ENCODE results near the gene RAI14. TPM values are rescaled to one million over a fixed set of nuclear protein-coding genes. Genes with fewer than 3 reads are reported as not detected.

Gene RAI14
- total RNA-seq, 1 experiment from 2014 or later = 71.5 TPM

GRCh38 chr5:34666392-34667080 is 10.4 kb downstream of the RAI14 start:
- Mint-ChIP-seq H3K4me1 (ENCODE audit: low read depth, unreplicated experiment) (peaks cover 9% of the 10 kb centered on the region), H3K36me3 (ENCODE audit: insufficient read depth, unreplicated experiment) (peaks cover 23% of the 10 kb centered on the region), H3K27me3 (ENCODE audit: insufficient read depth, unreplicated experiment) (no peaks in the 10 kb centered on the region), H3K9me3 (ENCODE audit: unreplicated experiment) (no peaks in the 10 kb centered on the region), H3K27ac (ENCODE audit: unreplicated experiment) (no peak overlapping the region), H3K4me3 (ENCODE audit: unreplicated experiment) (no peak overlapping the region)
- Histone ChIP-seq H3K4me1 (no peaks in the 10 kb centered on the region), H3K4me3 (ENCODE audit: low read depth, low read length) (no peak overlapping the region), H3K27me3 (replicated peaks; ENCODE audit: control insufficient read depth, insufficient read depth, low read length) (no peaks in the 10 kb centered on the region), H3K9me3 (no peaks in the 10 kb centered on the region), H3K36me3 (ENCODE audit: control insufficient read depth, insufficient read depth, low read length) (no peaks in the 10 kb centered on the region)
- ChIA-PET CTCF (no interaction called here), POLR2A (no interaction called here)
- BruUV-seq (replicated peaks) = no TSS peak
- no peak for DNase-seq
- intact Hi-C loops (cut with micrococcal nuclease; ENCODE audit: unreplicated experiment) = no loop called here
- TF ChIP-seq CTCF (IDR thresholded peaks at IDR 0.05; ENCODE audit: insufficient read depth in 1 of 2, low read depth in 1 of 2, low read length in 1 of 2, severe bottlenecking in 1 of 2, unreplicated experiment in 1 of 2) = no peak

- no peak for TF ChIP-seq CTCF (IDR thresholded peaks at IDR 0.05; ENCODE audit: insufficient read depth in 1 of 2, low read depth in 1 of 2, low read length in 1 of 2, severe bottlenecking in 1 of 2, unreplicated experiment in 1 of 2)
- Histone ChIP-seq H3K36me3 (ENCODE audit: control insufficient read depth, insufficient read depth, low read length) (no peaks in the 10 kb centered on the region), H3K27me3 (replicated peaks; ENCODE audit: control insufficient read depth, insufficient read depth, low read length) (no peaks in the 10 kb centered on the region), H3K4me1 (no peaks in the 10 kb centered on the region), H3K4me3 (ENCODE audit: low read depth, low read length) (no peak overlapping the region), H3K9me3 (no peaks in the 10 kb centered on the region)
- POLR2A ChIA-PET = no interaction called here
- H3K9me3 Mint-ChIP-seq (ENCODE audit: unreplicated experiment) = no peaks in the 10 kb centered on the region
- H3K4me1 Mint-ChIP-seq (ENCODE audit: low read depth, unreplicated experiment) = peaks cover 9% of the 10 kb centered on the region
- CTCF ChIA-PET = no interaction called here
- no peak overlapping the region for H3K4me3 Mint-ChIP-seq (ENCODE audit: unreplicated experiment)
- peaks cover 16% of the 10 kb centered on the region for H3K36me3 Mint-ChIP-seq (ENCODE audit: insufficient read depth, unreplicated experiment)
- H3K27ac Mint-ChIP-seq (ENCODE audit: unreplicated experiment) = no peak overlapping the region
- H3K27me3 Mint-ChIP-seq (ENCODE audit: insufficient read depth, unreplicated experiment) = no peaks in the 10 kb centered on the region
- intact Hi-C loops (cut with micrococcal nuclease; ENCODE audit: unreplicated experiment) = no loop called here
- no peak for DNase-seq
- BruUV-seq (replicated peaks) = no TSS peak
Observed at GRCh38 chr5:34667705-34668104, 11.6 kb downstream of the RAI14 start.

GRCh38 chr5:34669931-34670516 is 13.9 kb downstream of the RAI14 start:
- ChIA-PET CTCF (no interaction called here), POLR2A (no interaction called here)
- Mint-ChIP-seq H3K27me3 (ENCODE audit: insufficient read depth, unreplicated experiment) (no peaks in the 10 kb centered on the region), H3K4me3 (ENCODE audit: unreplicated experiment) (no peak overlapping the region), H3K36me3 (ENCODE audit: insufficient read depth, unreplicated experiment) (peaks cover 26% of the 10 kb centered on the region), H3K9me3 (ENCODE audit: unreplicated experiment) (no peaks in the 10 kb centered on the region), H3K27ac (ENCODE audit: unreplicated experiment) (no peak overlapping the region), H3K4me1 (ENCODE audit: low read depth, unreplicated experiment) (peaks cover 9% of the 10 kb centered on the region)
- Histone ChIP-seq H3K4me1 (no peaks in the 10 kb centered on the region), H3K4me3 (ENCODE audit: low read depth, low read length) (no peak overlapping the region), H3K9me3 (no peaks in the 10 kb centered on the region), H3K27me3 (replicated peaks; ENCODE audit: control insufficient read depth, insufficient read depth, low read length) (no peaks in the 10 kb centered on the region), H3K36me3 (ENCODE audit: control insufficient read depth, insufficient read depth, low read length) (no peaks in the 10 kb centered on the region)
- intact Hi-C loops (cut with micrococcal nuclease; ENCODE audit: unreplicated experiment) = no loop called here
- TF ChIP-seq CTCF (IDR thresholded peaks at IDR 0.05; ENCODE audit: insufficient read depth in 1 of 2, low read depth in 1 of 2, low read length in 1 of 2, severe bottlenecking in 1 of 2, unreplicated experiment in 1 of 2) = no peak
- DNase-seq = no peak
- BruUV-seq (replicated peaks) = no TSS peak
